HepG2 (cell line): ENCODE data around the gene TFE3. TPM values are rescaled to one million over a fixed set of nuclear protein-coding genes. Genes with fewer than 3 reads are reported as not detected.
A peak's percentile ranks its signal among the peaks of the same experiment; 100 is the strongest.

Source experiments
- ATF7-NPFF ChIP-seq: sonication (generic); formaldehyde crosslinking; IDR thresholded peaks from 2 replicates; pipeline ENCODE4 v1.8.1; 2023; ENCODE audit warnings: mild to moderate bottlenecking, low read depth, missing genetic modification reagents, moderate library complexity
- BRF2 ChIP-seq: sonication (generic); formaldehyde crosslinking; IDR thresholded peaks from 2 replicates; pipeline ENCODE4 v1.8.1; 2022; ENCODE audit warnings: mild to moderate bottlenecking, missing genetic modification reagents
- CHCHD3 ChIP-seq: sonication (generic); formaldehyde crosslinking; IDR thresholded peaks from 2 replicates; pipeline ENCODE4 v1.8.0; 2022; ENCODE audit warnings: mild to moderate bottlenecking, missing genetic modification reagents, moderate library complexity
- GZF1 ChIP-seq: sonication (generic); formaldehyde crosslinking; IDR thresholded peaks from 2 replicates; pipeline ENCODE4 v1.5.1; 2020; ENCODE audit warnings: mild to moderate bottlenecking, missing genetic modification reagents
- NR3C1 ChIP-seq: sonication (generic); formaldehyde crosslinking; IDR thresholded peaks from 2 replicates; pipeline ENCODE4 v1.4.0; 2020; ENCODE audit warnings: missing genetic modification reagents
- POLR2AphosphoS2 ChIP-seq: IDR thresholded peaks from 2 replicates; pipeline ENCODE4 v1.6.1; 2011; ENCODE audit warnings: low read depth, low read length, improper control_type of control experiment
- RXRA ChIP-seq: sonication (generic); formaldehyde crosslinking; IDR thresholded peaks from 2 replicates; pipeline ENCODE4 v1.5.1; 2020; ENCODE audit warnings: missing genetic modification reagents
- SP2 ChIP-seq: sonication (generic); formaldehyde crosslinking; IDR thresholded peaks from 2 replicates; pipeline ENCODE4 v1.5.1; 2020; ENCODE audit warnings: mild to moderate bottlenecking, missing genetic modification reagents
- TCF7 ChIP-seq: sonication (generic); IDR thresholded peaks from 2 replicates; pipeline ENCODE4 v1.6.1; 2016; ENCODE audit warnings: antibody characterized with exemption, low read depth
- ZNF17 ChIP-seq: sonication (generic); formaldehyde crosslinking; IDR thresholded peaks from 2 replicates; pipeline ENCODE4 v1.5.0; 2020; ENCODE audit warnings: mild to moderate bottlenecking, missing genetic modification reagents
- ZNF225 ChIP-seq: sonication (generic); formaldehyde crosslinking; IDR thresholded peaks from 2 replicates; pipeline ENCODE4 v1.4.0; 2020; ENCODE audit warnings: mild to moderate bottlenecking, missing genetic modification reagents
- ZNF274 ChIP-seq: sonication (generic); formaldehyde crosslinking; IDR thresholded peaks from 2 replicates; pipeline ENCODE4 v1.5.1; 2020; ENCODE audit warnings: mild to moderate bottlenecking, missing genetic modification reagents
- ZNF30 ChIP-seq: sonication (generic); formaldehyde crosslinking; IDR thresholded peaks from 2 replicates; pipeline ENCODE4 v1.5.0; 2020; ENCODE audit warnings: mild to moderate bottlenecking, missing genetic modification reagents
- ZNF33B ChIP-seq: sonication (generic); formaldehyde crosslinking; IDR thresholded peaks from 2 replicates; pipeline ENCODE4 v1.5.1; 2020; ENCODE audit warnings: mild to moderate bottlenecking, missing genetic modification reagents
- ZNF564 ChIP-seq: sonication (generic); formaldehyde crosslinking; IDR thresholded peaks from 2 replicates; pipeline ENCODE4 v1.8.1; 2023; ENCODE audit warnings: mild to moderate bottlenecking, missing genetic modification reagents
- ZNF574 ChIP-seq: sonication (generic); formaldehyde crosslinking; IDR thresholded peaks from 2 replicates; pipeline ENCODE4 v1.4.0; 2020; ENCODE audit warnings: missing genetic modification reagents
- ZNF607 ChIP-seq: sonication (generic); formaldehyde crosslinking; IDR thresholded peaks from 2 replicates; pipeline ENCODE4 v1.5.1; 2020; ENCODE audit warnings: missing genetic modification reagents, mild to moderate bottlenecking, borderline replicate concordance
- ZNF619 ChIP-seq: sonication (generic); formaldehyde crosslinking; IDR thresholded peaks from 2 replicates; pipeline ENCODE4 v1.4.0; 2020; ENCODE audit warnings: mild to moderate bottlenecking, missing genetic modification reagents
- polyA plus RNA-seq, 8 experiments: library from polyadenylated mRNA; depleted of rRNA in 3 of 8; stranded (reverse) in 7 of 8; unstranded in 1 of 8; fragments of >200 nt; fragmentation: Illumina TruSeq in 4 of 8; extraction: Trizol in 4 of 8; gene quantifications; 2 replicates each; pipeline versions ENCODE4 v1.2.1 to v1.2.3, GENCODE V29; 2011 to 2016; ENCODE audit warnings: low read depth in 4 of 8, missing spikeins in 1 of 8, mixed read lengths in 1 of 8; ENCODE audit not compliant: insufficient read depth in 1 of 8
- total RNA-seq, 5 experiments: library from RNA; depleted of rRNA; stranded (reverse); fragments of >200 nt; fragmentation: Illumina TruSeq; extraction: Trizol; gene quantifications; 2 replicates each; pipeline ENCODE4 v1.2.3, GENCODE V29; 2016; ENCODE audit warnings: low read depth in 1 of 5
- TF ChIP-seq, protein P1 (sequence below): sonication (generic); formaldehyde crosslinking; IDR thresholded peaks from 2 replicates; pipeline ENCODE4 v1.9.0; 2021; ENCODE audit warnings: missing genetic modification reagents, borderline replicate concordance
- TF ChIP-seq, protein P2 (sequence below): sonication (generic); formaldehyde crosslinking; IDR thresholded peaks from 2 replicates; pipeline ENCODE4 v1.4.0; 2020; ENCODE audit warnings: missing genetic modification reagents
- TF ChIP-seq, protein P3 (sequence below): sonication (generic); formaldehyde crosslinking; IDR thresholded peaks from 2 replicates; pipeline ENCODE4 v1.8.1; 2023; ENCODE audit warnings: missing genetic modification reagents, inconsistent platforms, borderline replicate concordance

TFE3 gene
- total and polyA plus RNA-seq, 2 of the 13 experiments (the other 11 are each of a cell fraction or from before 2014, with no cell fraction given) = 8.3 to 12.3 TPM

DNA sequence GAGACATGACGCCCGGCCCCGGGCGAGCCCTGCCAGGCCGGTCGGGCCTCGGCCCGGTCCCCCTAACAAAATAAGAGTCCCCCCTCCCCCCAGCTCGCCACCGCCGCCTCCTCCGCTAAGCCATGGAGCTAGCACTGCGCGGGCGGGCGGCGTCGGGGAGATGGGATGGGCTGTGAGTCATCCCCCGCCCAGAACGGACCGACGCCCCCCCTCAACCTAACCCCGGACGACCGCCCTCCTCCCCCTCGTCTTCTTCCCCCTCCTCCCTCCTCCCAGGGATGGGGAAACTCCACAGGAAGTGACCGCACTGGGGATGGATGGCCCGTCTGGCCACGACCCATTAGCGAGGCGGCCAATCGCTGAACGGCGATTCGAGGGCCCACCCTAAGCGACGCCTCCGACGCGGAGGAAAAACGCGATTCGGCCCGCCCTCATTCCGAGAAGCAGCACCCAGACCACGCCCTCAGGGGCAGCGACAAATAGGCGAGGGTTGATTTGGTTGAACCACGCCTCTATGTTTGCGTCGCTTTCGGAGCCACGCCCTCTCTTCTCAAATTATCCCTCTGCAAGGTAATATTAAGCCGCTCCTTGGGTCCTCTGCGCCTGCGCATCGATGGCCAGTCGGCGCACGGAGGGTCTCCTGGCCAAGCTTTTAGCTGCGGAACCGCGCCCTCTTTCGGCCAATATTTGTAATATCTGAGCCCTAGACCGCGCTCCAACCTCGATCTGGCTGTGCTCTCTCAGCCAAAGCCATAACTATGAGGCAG lies at the start of gene TFE3 (continued):
- TF ChIP-seq ZNF574 (CRISPR knock-in tag) (no peak), NR3C1 (CRISPR knock-in tag) (no peak), ZNF274 (CRISPR knock-in tag) (no peak), POLR2AphosphoS2 (no peak), ZNF564 (CRISPR knock-in tag) (no peak), CHCHD3 (no peak), RXRA (CRISPR knock-in tag) (no peak; the same call in 1 of the 2 replicates), ZNF607 (no peak), BRF2 (CRISPR knock-in tag) (no peak), GZF1 (CRISPR knock-in tag) (no peak), ATF7-NPFF (CRISPR knock-in tag) (no peak), ZNF33B (CRISPR knock-in tag) (no peak), SP2 (CRISPR knock-in tag) (peak; percentile 66), ZNF619 (CRISPR knock-in tag) (no peak), ZNF30 (CRISPR knock-in tag) (no peak), ZNF225 (CRISPR knock-in tag) (no peak), TCF7 (no peak), ZNF17 (CRISPR knock-in tag) (no peak)
- TF ChIP-seq, protein P1, sequence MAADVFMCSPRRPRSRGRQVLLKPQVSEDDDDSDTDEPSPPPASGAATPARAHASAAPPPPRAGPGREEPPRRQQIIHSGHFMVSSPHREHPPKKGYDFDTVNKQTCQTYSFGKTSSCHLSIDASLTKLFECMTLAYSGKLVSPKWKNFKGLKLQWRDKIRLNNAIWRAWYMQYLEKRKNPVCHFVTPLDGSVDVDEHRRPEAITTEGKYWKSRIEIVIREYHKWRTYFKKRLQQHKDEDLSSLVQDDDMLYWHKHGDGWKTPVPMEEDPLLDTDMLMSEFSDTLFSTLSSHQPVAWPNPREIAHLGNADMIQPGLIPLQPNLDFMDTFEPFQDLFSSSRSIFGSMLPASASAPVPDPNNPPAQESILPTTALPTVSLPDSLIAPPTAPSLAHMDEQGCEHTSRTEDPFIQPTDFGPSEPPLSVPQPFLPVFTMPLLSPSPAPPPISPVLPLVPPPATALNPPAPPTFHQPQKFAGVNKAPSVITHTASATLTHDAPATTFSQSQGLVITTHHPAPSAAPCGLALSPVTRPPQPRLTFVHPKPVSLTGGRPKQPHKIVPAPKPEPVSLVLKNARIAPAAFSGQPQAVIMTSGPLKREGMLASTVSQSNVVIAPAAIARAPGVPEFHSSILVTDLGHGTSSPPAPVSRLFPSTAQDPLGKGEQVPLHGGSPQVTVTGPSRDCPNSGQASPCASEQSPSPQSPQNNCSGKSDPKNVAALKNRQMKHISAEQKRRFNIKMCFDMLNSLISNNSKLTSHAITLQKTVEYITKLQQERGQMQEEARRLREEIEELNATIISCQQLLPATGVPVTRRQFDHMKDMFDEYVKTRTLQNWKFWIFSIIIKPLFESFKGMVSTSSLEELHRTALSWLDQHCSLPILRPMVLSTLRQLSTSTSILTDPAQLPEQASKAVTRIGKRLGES (CRISPR knock-in tag) = no peak
- TF ChIP-seq, protein P2, sequence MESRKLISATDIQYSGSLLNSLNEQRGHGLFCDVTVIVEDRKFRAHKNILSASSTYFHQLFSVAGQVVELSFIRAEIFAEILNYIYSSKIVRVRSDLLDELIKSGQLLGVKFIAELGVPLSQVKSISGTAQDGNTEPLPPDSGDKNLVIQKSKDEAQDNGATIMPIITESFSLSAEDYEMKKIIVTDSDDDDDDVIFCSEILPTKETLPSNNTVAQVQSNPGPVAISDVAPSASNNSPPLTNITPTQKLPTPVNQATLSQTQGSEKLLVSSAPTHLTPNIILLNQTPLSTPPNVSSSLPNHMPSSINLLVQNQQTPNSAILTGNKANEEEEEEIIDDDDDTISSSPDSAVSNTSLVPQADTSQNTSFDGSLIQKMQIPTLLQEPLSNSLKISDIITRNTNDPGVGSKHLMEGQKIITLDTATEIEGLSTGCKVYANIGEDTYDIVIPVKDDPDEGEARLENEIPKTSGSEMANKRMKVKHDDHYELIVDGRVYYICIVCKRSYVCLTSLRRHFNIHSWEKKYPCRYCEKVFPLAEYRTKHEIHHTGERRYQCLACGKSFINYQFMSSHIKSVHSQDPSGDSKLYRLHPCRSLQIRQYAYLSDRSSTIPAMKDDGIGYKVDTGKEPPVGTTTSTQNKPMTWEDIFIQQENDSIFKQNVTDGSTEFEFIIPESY (CRISPR knock-in tag) = no peak
- TF ChIP-seq, protein P3, sequence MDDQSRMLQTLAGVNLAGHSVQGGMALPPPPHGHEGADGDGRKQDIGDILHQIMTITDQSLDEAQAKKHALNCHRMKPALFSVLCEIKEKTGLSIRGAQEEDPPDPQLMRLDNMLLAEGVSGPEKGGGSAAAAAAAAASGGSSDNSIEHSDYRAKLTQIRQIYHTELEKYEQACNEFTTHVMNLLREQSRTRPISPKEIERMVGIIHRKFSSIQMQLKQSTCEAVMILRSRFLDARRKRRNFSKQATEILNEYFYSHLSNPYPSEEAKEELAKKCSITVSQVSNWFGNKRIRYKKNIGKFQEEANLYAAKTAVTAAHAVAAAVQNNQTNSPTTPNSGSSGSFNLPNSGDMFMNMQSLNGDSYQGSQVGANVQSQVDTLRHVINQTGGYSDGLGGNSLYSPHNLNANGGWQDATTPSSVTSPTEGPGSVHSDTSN (CRISPR knock-in tag) = no peak
